ENCODE results near the gene GRIP1.

Gene GRIP1

DNA sequence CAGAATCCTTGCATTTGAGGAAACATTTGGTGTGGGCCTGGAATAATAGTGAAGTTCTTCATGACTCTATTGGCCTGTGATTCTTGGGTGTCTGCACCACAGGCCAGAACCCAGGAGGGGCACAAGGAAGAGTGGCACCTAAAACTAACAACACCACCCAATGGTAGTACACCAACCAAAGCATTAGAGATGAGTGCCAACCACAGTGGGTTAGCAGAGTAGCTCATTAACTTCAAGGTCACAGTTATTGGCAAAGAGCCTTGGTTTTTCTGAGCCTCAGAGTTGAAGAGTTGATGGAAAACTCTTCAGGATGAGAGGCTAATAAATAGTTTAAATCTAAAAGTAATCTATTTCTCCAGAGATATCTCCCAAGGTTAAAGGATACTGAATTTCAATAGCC, 319.6 kb downstream of the GRIP1 start:
- H3K36me3 ChIP-seq (ENCODE audit: insufficient read depth, low read length): no peaks in the 10 kb centered on the region
- no peak for DNase-seq
- TF ChIP-seq, protein P1, sequence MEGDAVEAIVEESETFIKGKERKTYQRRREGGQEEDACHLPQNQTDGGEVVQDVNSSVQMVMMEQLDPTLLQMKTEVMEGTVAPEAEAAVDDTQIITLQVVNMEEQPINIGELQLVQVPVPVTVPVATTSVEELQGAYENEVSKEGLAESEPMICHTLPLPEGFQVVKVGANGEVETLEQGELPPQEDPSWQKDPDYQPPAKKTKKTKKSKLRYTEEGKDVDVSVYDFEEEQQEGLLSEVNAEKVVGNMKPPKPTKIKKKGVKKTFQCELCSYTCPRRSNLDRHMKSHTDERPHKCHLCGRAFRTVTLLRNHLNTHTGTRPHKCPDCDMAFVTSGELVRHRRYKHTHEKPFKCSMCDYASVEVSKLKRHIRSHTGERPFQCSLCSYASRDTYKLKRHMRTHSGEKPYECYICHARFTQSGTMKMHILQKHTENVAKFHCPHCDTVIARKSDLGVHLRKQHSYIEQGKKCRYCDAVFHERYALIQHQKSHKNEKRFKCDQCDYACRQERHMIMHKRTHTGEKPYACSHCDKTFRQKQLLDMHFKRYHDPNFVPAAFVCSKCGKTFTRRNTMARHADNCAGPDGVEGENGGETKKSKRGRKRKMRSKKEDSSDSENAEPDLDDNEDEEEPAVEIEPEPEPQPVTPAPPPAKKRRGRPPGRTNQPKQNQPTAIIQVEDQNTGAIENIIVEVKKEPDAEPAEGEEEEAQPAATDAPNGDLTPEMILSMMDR (IDR thresholded peaks at IDR 0.05; ENCODE audit: borderline replicate concordance, extremely low read depth, low read length, poor library complexity, severe bottlenecking): no peak
- no peak for TF ChIP-seq EZH2 (IDR thresholded peaks at IDR 0.05; ENCODE audit: borderline replicate concordance, low read depth, low read length, severe bottlenecking)
- H3K9me3 ChIP-seq (ENCODE audit: insufficient read depth, low read length, severe bottlenecking): no peaks in the 10 kb centered on the region
- H3K79me2 ChIP-seq (ENCODE audit: insufficient read depth, low read length): no peaks in the 10 kb centered on the region
- H3K27ac ChIP-seq (ENCODE audit: low read length): no peak overlapping the region
- H3K9ac ChIP-seq (ENCODE audit: low read depth, low read length): no peak overlapping the region
- H3K4me2 ChIP-seq (ENCODE audit: insufficient read depth, low read length): no peak overlapping the region
- no peak overlapping the region for H3K4me3 ChIP-seq (ENCODE audit: low read depth in 1 of 2, low read length in 2 of 2)
- no peaks in the 10 kb centered on the region for H3K4me1 ChIP-seq (ENCODE audit: insufficient read depth, low read length)
- H3K27me3 ChIP-seq (ENCODE audit: insufficient read depth, low read length, poor library complexity): no peaks in the 10 kb centered on the region
- ATAC-seq (ENCODE audit: insufficient read depth, low read depth): no peak
- no peaks in the 10 kb centered on the region for H4K20me1 ChIP-seq (ENCODE audit: insufficient read depth, low read length)
- H2AFZ ChIP-seq (ENCODE audit: low read depth, low read length): no peak overlapping the region

DNA sequence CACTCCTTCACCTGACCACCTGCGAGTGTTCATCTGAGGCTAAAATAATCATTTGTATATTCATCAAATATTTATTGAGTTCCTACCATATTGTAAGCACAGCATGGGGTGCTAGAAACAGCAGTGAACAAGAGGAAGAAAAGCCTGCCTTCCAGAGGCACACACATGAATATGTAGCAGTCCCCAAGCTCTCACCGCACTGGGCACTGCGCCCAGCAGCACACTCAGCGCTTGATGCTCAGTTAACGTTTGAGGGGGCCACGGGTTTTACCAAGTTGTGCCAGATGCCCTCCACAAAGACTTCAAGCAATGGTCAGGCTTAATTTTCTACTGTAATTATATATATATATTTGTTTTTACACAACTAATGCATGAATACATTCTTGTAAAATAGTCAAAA, 324.6 kb downstream of the GRIP1 start:
- DNase-seq (no peak), ATAC-seq (ENCODE audit: insufficient read depth, low read depth) (no peak)
- Histone ChIP-seq H3K4me2 (ENCODE audit: insufficient read depth, low read length) (no peak overlapping the region), H3K9me3 (ENCODE audit: insufficient read depth, low read length, severe bottlenecking) (no peaks in the 10 kb centered on the region), H4K20me1 (ENCODE audit: insufficient read depth, low read length) (no peaks in the 10 kb centered on the region), H3K27me3 (ENCODE audit: insufficient read depth, low read length, poor library complexity) (no peaks in the 10 kb centered on the region), H3K36me3 (ENCODE audit: insufficient read depth, low read length) (no peaks in the 10 kb centered on the region), H3K79me2 (ENCODE audit: insufficient read depth, low read length) (no peaks in the 10 kb centered on the region), H2AFZ (ENCODE audit: low read depth, low read length) (no peak overlapping the region), H3K4me3 (ENCODE audit: low read depth in 1 of 2, low read length in 2 of 2) (no peak overlapping the region), H3K27ac (ENCODE audit: low read length) (no peak overlapping the region), H3K4me1 (ENCODE audit: insufficient read depth, low read length) (no peaks in the 10 kb centered on the region), H3K9ac (ENCODE audit: low read depth, low read length) (no peak overlapping the region)
- TF ChIP-seq EZH2 (IDR thresholded peaks at IDR 0.05; ENCODE audit: borderline replicate concordance, low read depth, low read length, severe bottlenecking): no peak
- TF ChIP-seq, protein P1 (IDR thresholded peaks at IDR 0.05; ENCODE audit: borderline replicate concordance, extremely low read depth, low read length, poor library complexity, severe bottlenecking): no peak

GRCh38 chr12:66352899-66353298, 326.0 kb downstream of the GRIP1 start:
- Histone ChIP-seq H2AFZ (ENCODE audit: low read depth, low read length) (no peak overlapping the region), H3K79me2 (ENCODE audit: insufficient read depth, low read length) (no peaks in the 10 kb centered on the region), H3K4me2 (ENCODE audit: insufficient read depth, low read length) (no peak overlapping the region), H3K27me3 (ENCODE audit: insufficient read depth, low read length, poor library complexity) (no peaks in the 10 kb centered on the region), H3K27ac (ENCODE audit: low read length) (no peak overlapping the region), H3K9ac (ENCODE audit: low read depth, low read length) (no peak overlapping the region), H4K20me1 (ENCODE audit: insufficient read depth, low read length) (no peaks in the 10 kb centered on the region), H3K4me1 (ENCODE audit: insufficient read depth, low read length) (no peaks in the 10 kb centered on the region), H3K4me3 (ENCODE audit: low read depth in 1 of 2, low read length in 2 of 2) (no peak overlapping the region), H3K9me3 (ENCODE audit: insufficient read depth, low read length, severe bottlenecking) (no peaks in the 10 kb centered on the region), H3K36me3 (ENCODE audit: insufficient read depth, low read length) (no peaks in the 10 kb centered on the region)
- ATAC-seq (ENCODE audit: insufficient read depth, low read depth): no peak
- TF ChIP-seq, protein P1 (IDR thresholded peaks at IDR 0.05; ENCODE audit: borderline replicate concordance, extremely low read depth, low read length, poor library complexity, severe bottlenecking): no peak
- no peak for TF ChIP-seq EZH2 (IDR thresholded peaks at IDR 0.05; ENCODE audit: borderline replicate concordance, low read depth, low read length, severe bottlenecking)
- no peak for DNase-seq

- no peaks in the 10 kb centered on the region for H3K79me2 ChIP-seq (ENCODE audit: insufficient read depth, low read length)
- H3K4me2 ChIP-seq (ENCODE audit: insufficient read depth, low read length): no peak overlapping the region
- H4K20me1 ChIP-seq (ENCODE audit: insufficient read depth, low read length): no peaks in the 10 kb centered on the region
- ATAC-seq (ENCODE audit: insufficient read depth, low read depth) (peak; percentile 72), DNase-seq (peak; percentile 33)
- H3K9ac ChIP-seq (ENCODE audit: low read depth, low read length): no peak overlapping the region
- H3K9me3 ChIP-seq (ENCODE audit: insufficient read depth, low read length, severe bottlenecking): no peaks in the 10 kb centered on the region
- H3K4me3 ChIP-seq (ENCODE audit: low read depth in 1 of 2, low read length in 2 of 2): no peak overlapping the region
- no peaks in the 10 kb centered on the region for H3K27me3 ChIP-seq (ENCODE audit: insufficient read depth, low read length, poor library complexity)
- H3K4me1 ChIP-seq (ENCODE audit: insufficient read depth, low read length): no peaks in the 10 kb centered on the region
- TF ChIP-seq, protein P1 (IDR thresholded peaks at IDR 0.05; ENCODE audit: borderline replicate concordance, extremely low read depth, low read length, poor library complexity, severe bottlenecking): peak; percentile 61
- no peak for TF ChIP-seq EZH2 (IDR thresholded peaks at IDR 0.05; ENCODE audit: borderline replicate concordance, low read depth, low read length, severe bottlenecking)
- H3K27ac ChIP-seq (ENCODE audit: low read length): no peak overlapping the region
- H2AFZ ChIP-seq (ENCODE audit: low read depth, low read length): no peak overlapping the region
- H3K36me3 ChIP-seq (ENCODE audit: insufficient read depth, low read length): no peaks in the 10 kb centered on the region
These were observed 326.7 kb downstream of the GRIP1 start for GRCh38 chr12:66352197-66352596.

All from DND-41 (cell line).